Putamen (tissue), 1 donor: Measurements from ENCODE around the gene BNC2.

Source experiments
- DNase-seq: peaks from one replicate; pipeline ENCODE4 v3.0.0-alpha.2; 2016; ENCODE audit warnings: low spot score

The BNC2 gene

GRCh38 chr9:16364347-16364746 lies 506.1 kb downstream of the BNC2 start:
- no peak for DNase-seq

GRCh38 chr9:16363916-16364315 lies 506.6 kb downstream of the BNC2 start:
- DNase-seq, result no peak

- DNase-seq, result no peak
Observed at GRCh38 chr9:16363073-16363781, 507.2 kb downstream of the BNC2 start.

- DNase-seq, result no peak
Observed at GRCh38 chr9:16361939-16362338, 508.5 kb downstream of the BNC2 start.

- no peak for DNase-seq
Observed at GRCh38 chr9:16361118-16361517, 509.4 kb downstream of the BNC2 start.

- no peak for DNase-seq
Observed at GRCh38 chr9:16360247-16360646, 510.2 kb downstream of the BNC2 start.
